Small intestine (tissue), 7 donors: ENCODE measurements around the gene SCCPDH. TPM values are rescaled to one million over a fixed set of nuclear protein-coding genes. Genes with fewer than 3 reads are reported as not detected.
"Not testable (repeated sequence)": the region's sequence is repeated elsewhere in the genome, so short reads cannot be mapped to it uniquely, and the experiment has no call there.

Source experiments
- DNase-seq, 2 donors: peaks; one replicate each; pipeline versions ENCODE4 v3.0.0 to v3.0.0-alpha.2; 2013
- FAIRE-seq: peaks from 2 replicates; lab custom pipeline; 2012; peaks lifted over from hg19 to GRCh38; lab: Jason Lieb, UNC
- H3K27ac ChIP-seq, 3 donors: one replicate each; pipeline ENCODE4 v1.5.1; 2013; ENCODE audit warnings: low read length in 2 of 3, mild to moderate bottlenecking in 2 of 3, control low read depth in 1 of 3, inconsistent platforms in 1 of 3, low read depth in 1 of 3, moderate library complexity in 1 of 3
- H3K27me3 ChIP-seq, 3 donors: one replicate each; pipeline ENCODE4 v1.6.1; 2013; ENCODE audit warnings: low read length in 3 of 3, inconsistent platforms in 1 of 3; ENCODE audit not compliant: control insufficient read depth in 3 of 3, insufficient read depth in 3 of 3
- H3K36me3 ChIP-seq, 3 donors: one replicate each; pipeline ENCODE4 v1.6.1; 2013; ENCODE audit warnings: low read length in 3 of 3, inconsistent platforms in 1 of 3, low read depth in 1 of 3, mild to moderate bottlenecking in 1 of 3, moderate library complexity in 1 of 3; ENCODE audit not compliant: control insufficient read depth in 3 of 3, insufficient read depth in 2 of 3
- H3K4me1 ChIP-seq, 3 donors: one replicate each; pipeline ENCODE4 v1.6.1; 2013; ENCODE audit warnings: low read length in 2 of 3, inconsistent platforms in 1 of 3, low read depth in 1 of 3, mild to moderate bottlenecking in 1 of 3, moderate library complexity in 1 of 3; ENCODE audit not compliant: control insufficient read depth in 3 of 3, insufficient read depth in 2 of 3
- H3K4me3 ChIP-seq, 3 donors: one replicate each; pipeline ENCODE4 v1.5.1; 2013; ENCODE audit warnings: low read length in 3 of 3, control low read depth in 1 of 3, inconsistent platforms in 1 of 3, low read depth in 1 of 3, mild to moderate bottlenecking in 1 of 3, moderate library complexity in 1 of 3
- H3K9me3 ChIP-seq, 2 donors: one replicate each; pipeline ENCODE4 v1.6.1; 2013; ENCODE audit warnings: low read depth in 1 of 2, low read length in 1 of 2; ENCODE audit not compliant: control insufficient read depth in 2 of 2, insufficient read depth in 1 of 2
- WGBS, 3 donors: extraction: QIAGEN DNeasy Blood & Tissue Kit; methylation state at CpG; one replicate each; pipeline ENCODE4 v1.1.7; 2013; 5-methylcytosine and 5-hydroxymethylcytosine counted together
- polyA plus RNA-seq, 4 donors: library from polyadenylated mRNA; stranded (reverse) in 3 of 4; unstranded in 1 of 4; fragments of 200-250 nt in 3 of 4; fragments of 120-200 nt in 1 of 4; gene quantifications; one replicate each; pipeline versions ENCODE4 v1.2.1 to v1.2.3, GENCODE V29; 2013
- donor health status: healthy with polysubstance abuse.
- donor health status: control.
- donor health status: control.
- donor health status: Bipolar disorder and iron deficiency.
- donor health status: healthy.

The SCCPDH gene
- polyA plus RNA-seq, 4 donors: 27.1 to 48.3 (median 32.0) TPM

DNA sequence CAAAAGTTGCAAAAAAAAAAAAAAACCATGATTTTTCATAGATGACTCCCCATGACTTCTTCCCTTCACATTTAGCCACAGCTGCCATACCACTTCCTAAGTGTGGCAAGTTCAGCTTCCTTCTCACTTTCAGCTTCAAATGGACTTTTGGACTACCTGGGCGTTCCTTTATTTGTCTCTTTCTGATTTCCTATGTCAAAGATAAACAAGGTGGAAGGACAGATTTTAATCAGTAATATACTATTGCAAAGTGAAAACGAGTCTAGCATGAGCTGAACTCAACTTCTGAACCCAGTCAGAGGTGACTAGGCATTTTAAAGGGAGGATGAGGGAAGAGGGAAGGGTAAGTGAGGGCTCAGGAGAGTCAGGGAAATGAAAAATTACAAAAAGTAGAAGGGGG, 14.4 kb upstream of the SCCPDH start:
- H3K27me3 ChIP-seq: no peaks in the 10 kb centered on the region
- WGBS, 3 donors: 7 to 22% (median 13%) methylated on average over 2 of the region's 2 CpGs
- peaks cover 0 to 10% (median 0%) of the 10 kb centered on the region in 3 donors for H3K4me1 ChIP-seq
- no peak for FAIRE-seq
- peak overlapping the region in 1 of 3 donors; percentile 50 for H3K27ac ChIP-seq
- no peak overlapping the region for H3K4me3 ChIP-seq
- peaks cover 0 to 7% of the 10 kb centered on the region in 2 donors for H3K9me3 ChIP-seq
- no peaks in the 10 kb centered on the region for H3K36me3 ChIP-seq
- peak; percentile 89 to 98 for DNase-seq

DNA sequence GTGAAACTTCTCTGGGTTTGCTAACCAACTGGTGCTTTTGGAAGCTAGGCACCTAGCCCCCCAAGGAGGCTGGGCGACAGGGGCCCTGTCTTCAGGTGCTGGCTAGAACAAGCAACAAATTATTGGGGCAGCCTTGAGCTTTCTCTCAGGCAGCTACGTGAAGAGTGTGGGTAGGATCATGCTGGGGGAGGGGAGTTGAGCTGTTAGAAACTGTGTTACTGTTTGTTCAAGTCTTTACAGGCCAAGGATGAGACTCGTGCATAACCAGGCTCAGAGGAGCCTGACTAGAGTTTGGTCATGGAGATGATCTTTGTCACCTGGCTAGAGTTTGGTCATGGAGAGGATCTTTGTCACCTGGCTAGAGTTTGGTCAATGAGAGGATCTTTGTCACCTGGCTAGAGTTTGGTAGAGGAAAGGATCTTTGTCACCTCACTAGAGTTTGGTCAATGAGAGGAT, 12.6 kb upstream of the SCCPDH start:
- Histone ChIP-seq H3K27ac (no peak overlapping the region), H3K9me3 (peaks cover 0 to 7% of the 10 kb centered on the region in 2 donors), H3K27me3 (no peaks in the 10 kb centered on the region), H3K4me3 (no peak overlapping the region), H3K4me1 (peaks cover 0 to 10% (median 0%) of the 10 kb centered on the region in 3 donors), H3K36me3 (no peaks in the 10 kb centered on the region)
- FAIRE-seq (no peak), DNase-seq (no peak)
- WGBS, 3 donors: 88 to 92% (median 90%) methylated on average over 3 of the region's 3 CpGs

DNA sequence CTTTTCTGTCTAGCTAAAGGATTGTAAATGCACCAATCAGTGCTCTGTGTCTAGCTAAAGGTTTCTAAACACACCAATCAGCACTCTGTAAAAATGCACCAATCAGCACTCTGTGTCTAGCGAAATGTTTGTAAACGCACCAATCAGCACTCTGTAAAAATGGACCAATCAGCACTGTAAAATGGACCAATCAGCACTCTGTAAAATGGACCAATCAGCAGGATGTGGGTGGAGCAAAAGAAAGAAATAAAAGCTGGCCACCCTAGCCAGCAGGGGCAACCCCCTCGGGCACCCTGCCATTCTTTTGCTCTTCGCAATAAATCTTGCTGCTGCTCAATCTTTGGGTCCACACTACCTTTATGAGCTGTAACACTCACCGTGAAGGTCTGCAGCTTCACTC, 11.8 kb upstream of the SCCPDH start:
- not testable (repeated sequence) for H3K36me3 ChIP-seq, H3K27ac ChIP-seq

DNA sequence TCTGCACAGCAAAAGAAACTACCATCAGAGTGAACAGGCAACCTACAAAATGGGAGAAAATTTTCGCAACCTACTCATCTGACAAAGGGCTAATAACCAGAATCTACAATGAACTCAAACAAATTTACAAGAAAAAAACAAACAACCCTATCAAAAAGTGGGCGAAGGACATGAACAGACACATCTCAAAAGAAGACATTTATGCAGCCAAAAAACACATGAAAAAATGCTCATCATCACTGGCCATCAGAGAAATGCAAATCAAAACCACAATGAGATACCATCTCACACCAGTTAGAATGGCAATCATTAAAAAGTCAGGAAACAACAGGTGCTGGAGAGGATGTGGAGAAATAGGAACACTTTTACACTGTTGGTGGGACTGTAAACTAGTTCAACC, 4.8 kb upstream of the SCCPDH start:
- H3K4me3 ChIP-seq, H3K27me3 ChIP-seq, DNase-seq, H3K4me1 ChIP-seq, H3K36me3 ChIP-seq, H3K27ac ChIP-seq, H3K9me3 ChIP-seq, FAIRE-seq: not testable (repeated sequence)
- 90 to 93% (median 92%) methylated on average over 1 of the region's 2 CpGs for WGBS, 3 donors

More for the DNA sequence above, 11.8 kb upstream of the SCCPDH start:
- not testable (repeated sequence) for FAIRE-seq, H3K27me3 ChIP-seq, H3K9me3 ChIP-seq, DNase-seq, H3K4me3 ChIP-seq
- 94 to 97% (median 95%) methylated on average over 5 of the region's 5 CpGs for WGBS, 3 donors
- peaks cover 0 to 10% (median 0%) of the 10 kb centered on the region in 3 donors for H3K4me1 ChIP-seq

DNA sequence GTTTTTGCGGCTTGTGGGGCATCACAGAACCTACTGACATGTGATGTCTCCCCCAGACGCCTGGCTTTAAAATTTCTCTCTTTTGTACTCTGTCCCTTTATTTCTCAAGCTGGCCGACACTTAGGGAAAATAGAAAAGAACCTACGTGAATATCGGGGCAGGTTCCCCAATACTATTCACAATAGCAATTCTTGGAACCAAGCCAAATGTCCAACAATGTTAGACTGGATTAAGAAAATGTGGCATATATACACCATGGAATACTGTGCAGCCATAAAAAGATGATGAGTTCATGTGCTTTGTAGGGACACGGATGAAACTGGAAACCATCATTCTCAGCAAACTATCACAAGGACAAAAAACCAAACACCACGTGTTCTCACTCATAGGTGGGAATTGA, 3.4 kb upstream of the SCCPDH start:
- H3K27me3 ChIP-seq, H3K4me1 ChIP-seq, DNase-seq, H3K36me3 ChIP-seq, H3K4me3 ChIP-seq, H3K9me3 ChIP-seq, FAIRE-seq, H3K27ac ChIP-seq: not testable (repeated sequence)
- 91 to 95% (median 95%) methylated on average over 7 of the region's 7 CpGs for WGBS, 3 donors

DNA sequence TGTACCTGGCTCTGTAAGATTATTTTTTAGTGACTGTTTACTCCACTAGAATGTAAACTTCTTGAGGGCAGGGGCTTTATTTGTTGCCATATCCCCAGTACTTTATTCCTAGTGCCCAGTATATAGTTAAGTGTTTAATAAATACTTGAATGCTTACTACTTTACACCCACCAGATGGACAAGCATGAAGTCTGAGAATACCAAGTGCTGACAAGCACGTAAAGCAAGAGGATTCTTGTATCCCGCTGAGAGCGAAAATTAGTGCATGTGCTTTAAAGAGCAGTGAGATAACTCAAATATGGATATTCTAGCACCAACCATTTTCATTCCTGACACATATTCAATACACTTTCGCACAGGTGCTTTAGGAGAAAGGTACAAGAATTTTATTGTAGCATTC, 1.5 kb upstream of the SCCPDH start:
- H3K4me3 ChIP-seq: no peak overlapping the region
- no peak for DNase-seq
- FAIRE-seq: no peak
- H3K4me1 ChIP-seq: peaks cover 0 to 8% (median 3%) of the 10 kb centered on the region in 3 donors
- H3K9me3 ChIP-seq: peaks cover 0 to 3% of the 10 kb centered on the region in 2 donors
- no peaks in the 10 kb centered on the region for H3K27me3 ChIP-seq
- 94 to 95% (median 94%) methylated on average over 4 of the region's 4 CpGs for WGBS, 3 donors
- H3K36me3 ChIP-seq: peaks cover 0 to 7% (median 3%) of the 10 kb centered on the region in 3 donors
- no peak overlapping the region for H3K27ac ChIP-seq

DNA sequence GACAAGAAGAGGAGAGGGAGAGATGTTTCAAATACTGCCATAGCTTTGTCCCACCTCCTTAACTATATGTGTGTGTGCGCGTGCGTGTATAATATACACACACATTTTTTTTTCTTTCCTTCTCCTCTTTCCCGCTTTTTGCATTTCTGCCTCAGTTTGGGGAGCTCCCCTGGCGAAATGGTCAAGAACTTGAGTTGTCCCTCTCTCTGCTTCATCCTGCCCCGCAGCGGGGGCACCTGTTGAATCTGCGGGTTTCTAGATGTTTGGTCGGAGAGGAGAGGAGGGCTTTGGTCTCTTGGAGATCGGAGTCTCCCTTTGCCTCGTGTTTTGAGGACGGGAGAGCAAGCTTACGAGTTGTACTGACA, 504 bp downstream of the SCCPDH start:
- H3K27me3 ChIP-seq: no peaks in the 10 kb centered on the region
- peak overlapping the region; percentile 20 to 96 (median 66) for H3K4me3 ChIP-seq
- WGBS, 3 donors: 1 to 2% (median 1%) methylated on average over 13 of the region's 13 CpGs
- FAIRE-seq: no peak
- H3K9me3 ChIP-seq: peaks cover 0 to 12% of the 10 kb centered on the region in 2 donors
- H3K27ac ChIP-seq: peak overlapping the region; percentile 77 to 94 (median 89)
- peak in 1 of 2 donors; percentile 46 for DNase-seq
- H3K4me1 ChIP-seq: peaks cover 0 to 8% (median 3%) of the 10 kb centered on the region in 3 donors
- H3K36me3 ChIP-seq: peaks cover 0 to 13% (median 11%) of the 10 kb centered on the region in 3 donors

DNA sequence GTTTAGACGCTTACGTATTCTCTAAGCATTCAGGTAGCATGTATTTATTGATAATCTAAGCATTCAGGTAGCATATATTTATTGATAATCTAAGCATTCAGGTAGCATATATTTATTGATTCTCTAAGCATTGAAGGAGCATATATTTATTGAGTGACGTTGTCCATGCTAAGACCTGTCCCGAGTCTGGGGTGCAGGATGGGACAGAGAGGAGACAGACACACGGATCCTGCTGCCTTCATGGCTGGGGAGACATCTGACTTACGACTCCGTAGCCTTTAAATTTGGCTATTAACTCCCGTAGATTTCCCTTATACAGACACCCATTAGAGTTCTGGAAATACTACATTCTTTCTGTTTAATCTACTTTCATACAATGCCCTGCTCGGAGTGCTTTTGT, 982 bp downstream of the SCCPDH start:
- peak overlapping the region in 2 of 3 donors; percentile 66 to 96 for H3K4me3 ChIP-seq
- no peaks in the 10 kb centered on the region for H3K27me3 ChIP-seq
- 19 to 51% (median 34%) methylated on average over 9 of the region's 9 CpGs for WGBS, 3 donors
- FAIRE-seq (no peak), DNase-seq (peak; percentile 16 to 25)
- peaks cover 0 to 15% (median 13%) of the 10 kb centered on the region in 3 donors for H3K36me3 ChIP-seq
- peaks cover 0 to 11% of the 10 kb centered on the region in 2 donors for H3K9me3 ChIP-seq
- peaks cover 0 to 8% (median 3%) of the 10 kb centered on the region in 3 donors for H3K4me1 ChIP-seq
- H3K27ac ChIP-seq: peak overlapping the region in 2 of 3 donors; percentile 62 to 89

DNA sequence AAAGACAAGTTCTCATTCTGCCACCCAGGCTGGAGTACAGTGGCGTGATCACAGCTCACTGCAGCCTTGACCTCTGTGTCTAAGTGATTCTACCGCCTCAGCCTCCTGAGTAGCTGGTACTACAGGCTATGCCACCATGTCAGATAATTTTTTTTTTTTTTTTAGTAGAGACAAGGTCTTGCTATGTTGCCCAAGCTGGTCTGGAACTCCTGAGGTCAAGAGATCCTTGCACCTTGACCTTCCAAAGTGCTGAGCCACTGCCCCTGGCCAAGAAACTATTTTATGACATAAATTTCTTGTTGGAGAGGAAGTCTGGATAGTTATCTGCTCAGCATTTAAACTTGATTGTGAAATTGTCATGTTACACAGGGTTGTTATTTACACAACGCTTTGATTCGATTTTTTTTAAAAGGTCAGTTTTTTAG, 2.1 kb downstream of the SCCPDH start:
- no peak for FAIRE-seq
- peaks cover 0 to 18% (median 3%) of the 10 kb centered on the region in 3 donors for H3K4me1 ChIP-seq
- H3K27me3 ChIP-seq: no peaks in the 10 kb centered on the region
- DNase-seq: peak; percentile 41 to 43
- 41 to 64% (median 59%) methylated on average over 4 of the region's 4 CpGs for WGBS, 3 donors
- peak overlapping the region in 2 of 3 donors; percentile 35 to 40 for H3K27ac ChIP-seq
- H3K9me3 ChIP-seq: peaks cover 0 to 8% of the 10 kb centered on the region in 2 donors
- peaks cover 0 to 24% (median 17%) of the 10 kb centered on the region in 3 donors for H3K36me3 ChIP-seq
- no peak overlapping the region for H3K4me3 ChIP-seq
